ENCODE measurements around the gene ALCAM.

Gene ALCAM

DNA sequence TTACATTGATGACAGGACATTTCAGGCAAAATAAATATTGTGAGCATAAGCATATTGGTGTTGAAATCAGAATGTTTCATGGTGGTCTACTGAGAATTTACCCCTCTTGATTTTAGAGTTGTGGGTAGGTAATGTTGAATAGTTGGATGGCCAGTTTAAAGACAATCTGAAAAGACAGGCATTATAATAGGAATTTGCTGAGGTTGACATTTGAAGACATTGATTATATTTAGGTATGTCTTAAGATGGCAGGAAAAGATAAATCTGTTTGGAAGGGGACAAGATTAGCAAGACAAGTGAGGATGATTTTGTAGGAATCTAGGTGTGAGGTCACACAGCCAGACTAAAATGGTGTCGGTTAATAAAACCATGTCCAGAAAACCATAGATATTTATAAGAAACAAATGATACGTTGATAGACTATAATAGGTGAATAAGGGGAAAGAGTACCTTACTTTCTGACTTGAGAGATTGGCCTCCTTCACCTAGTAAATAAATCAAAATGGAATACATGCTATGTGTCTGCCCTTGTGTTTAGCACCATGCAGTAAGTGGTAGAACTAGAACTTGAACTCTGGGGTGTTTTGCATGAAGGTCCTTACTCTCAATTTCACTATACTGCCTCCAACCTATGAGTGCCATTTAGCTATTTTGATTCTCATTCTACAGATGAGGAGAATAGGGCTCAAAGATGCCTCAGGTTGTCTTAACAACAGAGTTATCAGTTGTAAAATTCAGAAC is 57.9 kb downstream of the ALCAM start:
- DNase-seq = no peak

- DNase-seq = no peak
These were observed 58.4 kb downstream of the ALCAM start for GRCh38 chr3:105425153-105425502.

DNA sequence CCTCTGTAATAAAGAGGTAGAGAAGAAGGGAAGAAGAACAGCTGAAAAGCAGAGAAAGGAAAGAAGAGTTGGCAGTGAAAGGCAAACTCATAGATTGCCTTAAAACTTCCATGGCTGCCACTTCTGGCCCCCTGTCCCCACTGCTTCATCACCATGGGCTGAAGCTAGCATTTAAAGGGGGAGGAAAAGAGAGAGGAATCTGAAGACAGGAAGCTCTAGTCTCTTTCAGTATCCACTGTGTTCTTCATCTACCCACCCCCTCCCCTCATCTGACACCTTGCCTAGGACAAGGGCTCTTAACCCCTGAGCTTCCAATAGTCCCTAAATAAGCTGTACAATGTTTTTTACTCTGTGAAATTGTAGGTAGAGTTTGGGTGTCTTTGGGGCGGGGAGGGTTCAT is 60.6 kb downstream of the ALCAM start:
- no peak for DNase-seq

DNA sequence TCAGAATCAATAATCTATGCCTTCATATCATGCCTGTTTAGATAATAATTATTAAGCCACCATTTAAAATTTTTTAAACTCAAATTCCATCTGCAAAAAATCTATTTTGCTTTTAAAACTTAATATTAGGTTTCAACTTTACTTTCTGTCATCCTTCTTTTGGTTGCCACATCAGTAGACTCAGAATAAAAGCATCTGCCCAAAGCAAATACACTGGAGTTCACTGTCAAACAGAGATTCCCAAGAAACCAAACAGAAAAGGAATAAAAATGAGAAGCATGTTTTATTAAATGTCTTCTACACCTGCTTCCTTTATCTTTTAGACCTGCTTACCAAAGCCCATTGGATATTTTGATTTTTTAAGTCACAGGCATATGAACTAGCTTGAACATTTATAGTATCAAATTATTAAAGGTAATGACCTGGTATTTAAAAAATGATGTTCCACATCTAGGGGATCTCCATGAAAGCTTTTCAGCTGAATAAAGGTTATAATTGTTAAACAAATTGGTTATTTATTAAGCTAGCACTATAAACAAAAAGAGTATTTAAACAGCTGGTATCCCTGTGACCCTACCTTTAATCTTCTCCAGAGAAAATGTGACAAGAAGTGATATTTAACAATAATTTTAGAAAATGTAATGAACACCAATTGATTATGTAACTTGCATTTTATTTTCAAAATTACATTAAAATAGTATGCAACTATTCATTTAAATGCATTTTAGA is 62.5 kb downstream of the ALCAM start:
- DNase-seq = no peak

- DNase-seq = no peak
These were observed 63.7 kb downstream of the ALCAM start for GRCh38 chr3:105430455-105430854.

- DNase-seq = no peak
These were observed 64.5 kb downstream of the ALCAM start for GRCh38 chr3:105431200-105431599.

DNA sequence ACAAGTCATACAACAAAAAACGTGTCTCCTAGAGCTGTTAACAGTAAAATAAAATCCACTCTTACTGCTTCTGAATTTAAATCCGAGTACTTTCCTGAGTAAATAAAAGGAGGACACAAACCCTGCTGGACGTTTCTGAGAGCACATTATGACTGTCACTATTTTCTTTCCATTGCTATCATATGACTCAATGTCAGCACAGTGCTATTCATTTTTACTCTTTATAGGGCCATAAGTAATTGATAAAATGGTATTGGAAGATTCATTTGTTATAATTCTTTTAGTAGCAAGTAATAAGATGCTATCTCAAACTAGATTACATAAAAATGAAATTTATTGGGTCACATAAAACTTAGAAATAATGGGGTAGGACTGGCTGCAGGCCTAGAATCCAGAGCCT is 68.6 kb downstream of the ALCAM start:
- DNase-seq = no peak

- no peak for DNase-seq
These were observed 70.0 kb downstream of the ALCAM start for GRCh38 chr3:105436687-105437086.

GRCh38 chr3:105440113-105440512 is 73.4 kb downstream of the ALCAM start:
- DNase-seq = no peak

DNA sequence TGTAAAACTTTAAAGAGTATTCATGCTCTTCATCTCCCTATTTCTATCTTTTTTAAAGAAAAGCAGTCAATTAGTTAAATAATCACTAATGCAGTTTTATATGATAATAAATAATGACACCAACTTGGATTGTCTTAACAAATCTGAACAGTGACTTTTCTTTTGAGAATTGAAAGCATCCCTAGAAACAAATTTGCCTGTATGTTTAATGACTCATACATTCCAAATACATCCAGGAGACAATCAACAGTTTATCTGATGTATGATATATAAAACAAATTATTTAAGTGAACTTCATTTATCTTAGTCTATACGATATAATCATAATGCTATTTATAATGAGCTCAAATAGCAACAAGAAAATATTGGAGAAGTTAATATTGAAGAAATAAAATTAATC is 78.0 kb downstream of the ALCAM start:
- no peak for DNase-seq

- peak in 53 of 56 donors; percentile 16 to 96 (median 77) for DNase-seq
These were observed 81.8 kb downstream of the ALCAM start for GRCh38 chr3:105448338-105448982.

- no peak for DNase-seq
These were observed 82.7 kb downstream of the ALCAM start for GRCh38 chr3:105449414-105449813.

GRCh38 chr3:105456017-105456416 is 89.3 kb downstream of the ALCAM start:
- peak in 10 of 56 donors; percentile 1 to 28 (median 12) for DNase-seq

DNA sequence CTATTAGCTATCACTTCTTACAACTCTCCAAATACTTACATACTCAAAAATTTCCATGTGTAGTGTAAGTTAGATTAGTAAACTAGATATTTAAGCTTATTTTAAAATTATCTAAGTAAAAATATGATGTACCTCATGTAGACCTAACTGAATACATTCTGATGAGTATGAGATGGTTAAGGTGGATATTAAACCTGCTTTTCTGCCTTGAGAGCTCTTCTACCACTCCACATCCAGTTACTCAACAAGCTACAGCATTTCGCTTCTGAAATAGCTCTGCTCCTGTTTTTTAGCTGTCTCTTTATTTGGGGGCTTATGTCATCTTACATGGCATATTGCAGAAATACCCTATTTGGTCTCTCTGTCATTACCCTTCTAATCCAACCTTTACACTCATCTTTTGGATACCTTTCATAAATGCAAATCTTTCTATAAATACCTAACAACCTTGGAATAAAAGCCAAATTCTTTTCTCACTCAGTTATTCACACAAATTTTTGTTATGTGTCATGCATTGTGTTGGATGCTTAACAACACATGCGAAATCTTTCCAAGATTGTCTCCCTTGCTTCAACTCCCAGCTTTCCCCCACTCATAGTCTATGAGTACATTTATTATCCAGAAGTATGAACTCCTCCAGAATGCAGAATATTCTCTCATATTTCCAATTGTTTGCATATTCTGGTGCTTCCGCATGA is 92.0 kb downstream of the ALCAM start:
- DNase-seq = no peak

DNA sequence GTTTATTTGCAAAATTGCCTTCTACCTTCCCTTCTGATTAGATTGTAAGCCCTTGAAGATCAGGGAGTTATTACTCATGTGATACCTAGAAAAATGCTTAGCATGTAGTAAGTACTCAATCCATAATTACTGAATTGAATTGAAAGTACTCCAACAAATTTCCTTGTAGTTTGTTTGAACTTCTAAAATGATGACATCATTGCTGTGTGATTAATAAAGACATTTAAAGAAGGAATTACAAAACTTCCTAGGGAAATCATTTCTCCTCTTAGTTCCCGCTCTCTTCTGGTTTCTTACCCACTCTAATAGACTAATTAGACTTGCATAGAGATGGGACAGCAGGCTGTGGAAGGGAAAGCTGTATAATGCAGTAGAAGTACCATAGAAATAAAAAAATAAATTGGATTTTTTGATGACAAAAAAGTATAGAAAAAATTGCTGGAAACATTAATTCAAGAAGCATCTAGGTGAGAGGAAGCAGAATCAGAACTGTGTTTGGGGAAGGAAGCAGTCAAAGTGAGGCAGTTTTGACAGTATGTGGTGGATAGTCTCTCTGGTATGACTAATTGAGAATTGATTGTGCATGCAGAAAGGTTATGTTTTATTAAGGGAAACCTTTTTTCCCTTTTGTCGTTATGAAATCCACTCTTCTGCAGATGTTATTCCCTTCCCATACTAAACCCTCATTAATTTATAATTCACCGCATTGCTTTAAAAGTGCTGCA is 93.0 kb downstream of the ALCAM start:
- DNase-seq = no peak

- no peak for DNase-seq
These were observed 96.9 kb downstream of the ALCAM start for GRCh38 chr3:105463620-105464019.

DNA sequence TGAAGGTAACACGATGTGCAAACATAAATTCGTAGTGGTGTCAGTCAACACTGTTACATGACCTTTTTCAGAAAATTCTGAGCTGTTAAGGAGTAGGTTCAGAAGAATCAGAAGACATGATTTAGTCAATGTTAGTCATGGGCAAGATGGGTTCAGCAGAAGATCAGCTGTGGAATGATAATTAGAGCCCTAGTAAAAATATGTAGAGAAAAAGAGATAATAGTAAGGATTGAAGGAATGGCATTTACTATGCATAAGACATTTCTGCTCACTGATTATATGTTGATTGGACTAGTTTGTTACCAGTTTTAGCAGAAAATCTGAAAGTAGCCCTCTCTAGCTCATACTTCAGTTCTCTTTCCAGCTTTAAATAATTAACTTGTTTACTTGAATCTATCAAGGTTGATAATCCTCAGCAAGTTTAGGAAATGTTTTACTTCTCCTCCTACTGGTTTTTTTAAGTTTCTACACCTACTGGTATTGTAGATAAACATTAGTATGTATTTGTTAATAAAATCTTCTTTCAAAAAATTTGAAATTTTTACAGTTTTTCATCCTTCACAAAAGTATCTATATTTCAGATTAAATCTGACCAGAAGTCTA is 98.6 kb downstream of the ALCAM start:
- no peak for DNase-seq

DNA sequence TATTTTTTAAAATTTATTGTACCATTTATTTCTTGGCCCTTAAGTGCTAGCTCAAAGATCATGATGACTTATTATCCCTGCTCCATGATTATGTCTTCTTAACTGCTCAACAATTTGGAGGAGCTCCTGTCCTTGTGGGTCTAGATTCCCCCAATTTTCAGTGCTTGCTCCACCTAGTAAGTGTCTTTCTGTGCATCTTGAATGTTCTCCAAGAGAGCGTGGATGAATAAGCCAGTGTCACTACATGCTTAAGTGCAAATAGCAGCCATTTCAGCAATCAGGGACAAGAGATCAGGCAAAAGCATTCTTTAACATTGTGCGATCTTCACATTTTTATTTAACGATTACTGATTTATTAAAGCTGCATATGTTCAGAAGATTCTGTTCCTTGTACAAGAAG is 99.4 kb downstream of the ALCAM start:
- DNase-seq = no peak

DNA sequence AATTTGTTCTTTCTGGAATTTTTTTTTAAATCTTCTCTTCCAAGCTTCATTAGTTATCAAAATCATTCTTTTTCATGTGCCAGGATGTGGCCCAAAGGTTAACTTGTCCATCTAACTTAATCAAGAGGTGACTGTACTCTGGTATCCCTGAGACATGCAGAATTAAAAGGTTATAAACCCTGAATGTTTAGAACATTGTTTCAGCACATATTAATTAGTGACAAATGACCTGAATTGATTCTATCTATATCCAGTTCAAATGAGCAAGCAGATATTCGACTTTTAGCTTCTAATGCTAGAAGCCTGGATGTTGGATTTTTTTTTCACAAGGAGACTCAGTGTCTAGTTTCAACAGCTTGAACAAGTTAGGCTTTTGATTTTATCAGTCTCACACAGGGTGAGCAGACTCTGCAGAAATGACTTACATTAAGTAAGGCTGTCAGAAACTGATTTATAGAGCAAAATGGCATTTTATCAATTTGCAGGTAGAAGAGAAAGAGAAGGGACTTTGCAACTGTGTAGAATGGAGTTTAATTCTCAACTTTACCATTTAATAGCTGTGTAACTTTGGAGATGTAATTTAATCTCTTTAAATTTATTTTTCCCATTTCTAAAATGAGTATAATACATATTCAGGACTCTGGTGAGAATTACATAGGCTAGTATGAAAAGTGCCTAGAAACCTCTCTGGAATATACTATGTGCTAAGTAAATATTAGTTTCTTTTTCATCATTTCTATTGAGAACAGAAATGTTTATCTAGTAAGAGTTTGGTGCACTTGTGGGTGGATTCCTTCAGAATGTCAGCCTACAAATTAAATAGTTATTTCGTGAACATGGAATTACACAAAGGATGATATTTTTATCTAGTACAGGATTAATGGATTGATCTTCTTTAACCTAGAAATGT is 100.0 kb downstream of the ALCAM start:
- no peak for DNase-seq

DNA sequence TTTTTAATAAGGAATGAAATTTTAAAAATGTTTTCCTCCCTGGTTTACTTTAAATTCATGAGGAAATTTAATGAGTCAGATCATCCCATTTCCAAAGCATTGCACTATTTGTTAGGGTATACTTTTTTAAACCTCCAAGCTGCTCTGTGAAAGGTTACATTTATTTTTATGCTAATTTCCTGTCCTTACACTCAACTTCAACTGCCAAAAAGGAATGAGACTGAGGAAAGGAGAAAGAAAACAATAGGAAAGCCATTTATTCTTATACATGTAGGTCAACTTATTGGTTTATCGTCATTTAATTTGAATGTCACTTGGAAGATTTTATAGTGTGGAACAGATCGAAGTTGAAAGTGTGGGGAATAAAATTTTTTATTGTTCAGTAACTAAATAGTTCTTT is 104.1 kb downstream of the ALCAM start:
- no peak for DNase-seq

Measured in amygdala (tissue), 56 donors.